BJ (cell line): Measurements from ENCODE around the gene COX4I1. TPM values are rescaled to one million over a fixed set of nuclear protein-coding genes. Genes with fewer than 3 reads are reported as not detected.

Experiments used
- CTCF ChIA-PET: fragments of 350-600 bp; formaldehyde crosslinking; extraction: SDS; loops from one replicate; lab custom pipeline; 2021; ENCODE audit warnings: antibody characterized with exemption, inconsistent platforms; lab: Yijun Ruan, JAX
- POLR2A ChIA-PET: fragments of 300-600 bp; sonication (Branson Sonifier 250); formaldehyde crosslinking; extraction: SDS; loops from one replicate; lab custom pipeline; 2021; ENCODE audit warnings: antibody characterized with exemption; lab: Charles Lee
- DNase-seq: peaks from one replicate; pipeline ENCODE4 v3.0.0-alpha.2; 2011; ENCODE audit warnings: low read depth
- H3K27me3 ChIP-seq: 2 replicates; pipeline ENCODE4 v1.6.0; 2011; ENCODE audit warnings: low read length; ENCODE audit not compliant: control insufficient read depth, insufficient read depth
- H3K36me3 ChIP-seq: 2 replicates; pipeline ENCODE4 v1.5.1; 2011; ENCODE audit warnings: low read length; ENCODE audit not compliant: control insufficient read depth, insufficient read depth
- H3K4me3 ChIP-seq: 2 replicates; pipeline ENCODE4 v1.5.1; 2011; ENCODE audit warnings: low read depth, mild to moderate bottlenecking, control low read depth, low read length
- CTCF ChIP-seq: IDR thresholded peaks from 2 replicates; pipeline ENCODE4 v1.5.1; 2011; ENCODE audit warnings: low read depth, mild to moderate bottlenecking, control low read depth, inconsistent platforms, low read length, moderate library complexity; ENCODE audit not compliant: insufficient read depth
- polyA plus RNA-seq: library from polyadenylated mRNA; depleted of rRNA; stranded (reverse); fragments of >200 nt; gene quantifications from 2 replicates; pipeline ENCODE4 v1.2.3, GENCODE V29; 2011

The COX4I1 gene
- polyA plus RNA-seq, 1 experiment = 892 TPM

GRCh38 chr16:85845266-85845665 lies 45.8 kb downstream of the COX4I1 start:
- Histone ChIP-seq H3K27me3 (peaks cover 9% of the 10 kb centered on the region), H3K4me3 (no peak overlapping the region), H3K36me3 (no peaks in the 10 kb centered on the region)
- no peak for DNase-seq
- TF ChIP-seq CTCF = no peak
- ChIA-PET POLR2A (no interaction called here), CTCF (interaction anchor here (0.7 kb wide), 1 partner anchor 14 kb away, joined by 3 read pairs; no protein-coding TSS in a partner anchor)

GRCh38 chr16:85846461-85846860 lies 47.0 kb downstream of the COX4I1 start:
- POLR2A ChIA-PET = no interaction called here
- Histone ChIP-seq H3K27me3 (peaks cover 9% of the 10 kb centered on the region), H3K4me3 (no peak overlapping the region), H3K36me3 (no peaks in the 10 kb centered on the region)
- no peak for DNase-seq
- no peak for TF ChIP-seq CTCF
- CTCF ChIA-PET = no interaction called here

DNA sequence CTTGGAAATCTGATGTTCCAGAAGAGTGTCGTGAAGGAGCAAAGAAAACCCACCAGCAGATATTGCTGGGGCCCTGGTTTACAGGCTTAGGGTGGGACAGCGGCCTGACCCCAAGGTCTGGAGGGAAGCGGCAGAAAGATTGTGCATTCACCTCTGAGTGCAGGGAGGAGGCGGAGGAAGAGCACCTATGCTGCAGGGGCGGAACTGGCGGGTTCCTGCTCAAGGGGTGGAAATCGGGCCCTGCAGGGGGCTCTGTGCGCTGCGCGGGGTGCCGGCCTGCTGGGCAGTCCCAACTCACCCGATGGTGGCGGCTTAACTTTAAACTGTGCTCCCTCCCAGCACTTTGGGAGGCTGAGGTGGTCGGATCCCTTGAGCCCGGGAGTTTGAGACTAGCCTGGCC lies 47.5 kb downstream of the COX4I1 start:
- ChIA-PET CTCF (interaction anchor here (0.6 kb wide), 1 partner anchor 676 kb away, joined by 3 read pairs; no protein-coding TSS in a partner anchor), POLR2A (no interaction called here)
- no peak for DNase-seq
- Histone ChIP-seq H3K36me3 (no peaks in the 10 kb centered on the region), H3K27me3 (peaks cover 9% of the 10 kb centered on the region), H3K4me3 (no peak overlapping the region)
- no peak for TF ChIP-seq CTCF

DNA sequence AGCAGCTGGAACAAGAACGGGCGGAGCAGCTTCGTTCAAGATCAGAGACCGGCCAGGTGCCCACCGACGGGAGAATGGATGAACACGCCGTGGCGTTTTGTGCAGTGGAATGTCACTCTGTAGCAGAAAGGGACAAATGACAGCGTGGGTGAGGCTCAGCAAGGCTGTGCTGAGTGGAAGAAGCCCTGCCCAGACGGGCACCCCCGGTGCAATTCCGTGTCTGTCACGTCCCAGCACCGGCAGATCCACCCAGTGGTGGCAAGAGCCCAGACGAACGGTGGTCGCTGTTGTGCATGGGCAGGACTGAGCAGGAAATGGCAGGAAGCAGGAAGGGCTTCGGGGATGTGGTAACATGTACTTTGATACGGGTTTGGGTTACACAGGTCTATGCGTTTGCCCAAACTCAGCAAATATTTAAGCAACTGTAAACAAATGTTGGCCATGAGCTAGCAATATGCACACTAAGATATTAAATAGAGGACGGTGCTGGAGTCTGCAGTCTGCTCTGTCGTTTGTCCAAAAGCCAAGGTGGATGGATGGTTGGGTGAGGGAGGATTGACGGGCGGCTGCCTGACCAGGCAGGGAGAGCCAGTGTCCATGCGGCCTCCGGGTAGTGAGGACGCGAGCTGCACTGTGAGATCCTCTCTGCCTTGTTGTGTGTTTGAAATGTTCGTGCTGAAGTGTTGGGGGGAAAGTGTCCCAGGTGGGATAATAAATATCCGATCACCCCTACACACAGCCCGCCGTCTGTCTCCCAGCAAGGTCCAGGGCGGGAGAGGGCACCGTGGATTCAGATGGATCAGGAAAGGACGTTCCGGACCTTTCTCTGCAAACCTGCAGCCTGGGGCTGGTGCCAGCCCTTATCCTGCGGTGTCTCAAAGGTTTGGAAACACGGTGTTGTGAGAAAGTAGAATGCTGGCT lies 48.4 kb downstream of the COX4I1 start:
- no peak for TF ChIP-seq CTCF
- Histone ChIP-seq H3K27me3 (peaks cover 9% of the 10 kb centered on the region), H3K36me3 (no peaks in the 10 kb centered on the region), H3K4me3 (no peak overlapping the region)
- POLR2A ChIA-PET = no interaction called here
- DNase-seq = no peak
- CTCF ChIA-PET = interaction anchor here (0.6 kb wide), 1 partner anchor 675 kb away, joined by 3 read pairs; no protein-coding TSS in a partner anchor

- DNase-seq = no peak
- H3K36me3 ChIP-seq = no peaks in the 10 kb centered on the region
- ChIA-PET CTCF (no interaction called here), POLR2A (no interaction called here)
- no peak overlapping the region for H3K4me3 ChIP-seq
- TF ChIP-seq CTCF = no peak
- H3K27me3 ChIP-seq = peaks cover 6% of the 10 kb centered on the region
Measured at GRCh38 chr16:85848986-85849385, 49.5 kb downstream of the COX4I1 start.
